K562 (cell line): ENCODE results near the gene NFAM1. TPM values are rescaled to one million over a fixed set of nuclear protein-coding genes. Genes with fewer than 3 reads are reported as not detected.

ENCODE experiments used
- ATAC-seq: fragments of 200-7000 bp; cut with Tn5 transposase; 3 replicates; pipeline ENCODE4 v1.9.1; 2020; ENCODE audit warnings: moderate library complexity
- BruUV-seq: library from RNA; stranded (reverse); fragments of 400-500 nt; replicated peaks from 2 replicates; lab custom pipeline; 2021; lab: Mats Ljungman, UMichigan
- CTCF ChIA-PET: fragments of 300-600 bp; formaldehyde crosslinking; extraction: SDS; loops from one replicate; lab custom pipeline; 2021; ENCODE audit warnings: low intra/inter-chr PET ratio; lab: Yijun Ruan, JAX
- POLR2A ChIA-PET: fragments of 300-600, 350-650 bp; sonication (Branson Sonifier 250); formaldehyde crosslinking; extraction: SDS; loops from one replicate; lab custom pipeline; 2021; ENCODE audit warnings: antibody characterized with exemption, inconsistent platforms; lab: Yijun Ruan, JAX
- DNase-seq, 4 experiments: peaks; one replicate each; pipeline versions ENCODE4 v3.0.0 to v3.0.0-alpha.2; 2011 to 2018; ENCODE audit warnings: low spot score in 3 of 4, mixed read lengths in 3 of 4; ENCODE audit errors: extremely low read depth in 1 of 4
- FAIRE-seq: peaks from 2 replicates; lab custom pipeline; 2011; peaks lifted over from hg19 to GRCh38; lab: Jason Lieb, UNC
- H2AFZ ChIP-seq: 2 replicates; pipeline ENCODE4 v1.6.0; 2011; ENCODE audit warnings: low read depth, low read length, control low read depth, inconsistent platforms
- H3K27ac ChIP-seq: fragments of 200-600 bp; 3 replicates; pipeline ENCODE4 v1.8.0; 2011; ENCODE audit warnings: low read depth, mild to moderate bottlenecking, control low read depth, inconsistent platforms, low read length, moderate library complexity, mixed read lengths; ENCODE audit errors: extremely low read depth
- H3K27me3 ChIP-seq, 2 experiments: fragments of 300-600 bp in 1 of 2; 2 replicates in 1 of 2; 3 replicates in 1 of 2; pipeline versions ENCODE4 v1.6.0 to v1.8.0; 2011; ENCODE audit warnings: inconsistent platforms in 2 of 2, low read length in 2 of 2, mild to moderate bottlenecking in 1 of 2, mixed read lengths in 1 of 2, moderate library complexity in 1 of 2; ENCODE audit not compliant: control insufficient read depth in 2 of 2, insufficient read depth in 2 of 2
- H3K36me3 ChIP-seq: fragments of 300-600 bp; 3 replicates; pipeline ENCODE4 v1.8.0; 2011; ENCODE audit warnings: mild to moderate bottlenecking, low read length, inconsistent platforms; ENCODE audit not compliant: control insufficient read depth, insufficient read depth
- H3K4me1 ChIP-seq, 2 experiments: fragments of 200-600 bp in 1 of 2; replicated peaks in 1 of 2; 2 replicates in 1 of 2; 3 replicates in 1 of 2; pipeline versions ENCODE4 v1.5.1 to v1.8.0; 2011; ENCODE audit warnings: inconsistent platforms in 2 of 2, low read length in 2 of 2, mild to moderate bottlenecking in 1 of 2, mixed read lengths in 1 of 2, moderate library complexity in 1 of 2; ENCODE audit not compliant: control insufficient read depth in 2 of 2, insufficient read depth in 2 of 2
- H3K4me2 ChIP-seq: 2 replicates; pipeline ENCODE4 v1.6.1; 2011; ENCODE audit warnings: low read length, control low read depth, inconsistent platforms, mixed read lengths; ENCODE audit not compliant: insufficient read depth
- H3K4me3 ChIP-seq: fragments of 200-600 bp; sonication (generic), shearing (Covaris generic); 2 replicates; pipeline ENCODE4 v1.5.1; 2016; ENCODE audit warnings: control low read depth, inconsistent platforms
- H3K79me2 ChIP-seq: fragments of 200-600 bp; 3 replicates; pipeline ENCODE4 v1.8.0; 2011; ENCODE audit warnings: low read length, inconsistent platforms; ENCODE audit not compliant: control insufficient read depth, insufficient read depth
- H3K9ac ChIP-seq, 2 experiments: 2 replicates each; pipeline versions ENCODE4 v1.6.0 to v1.6.1; 2011; ENCODE audit warnings: low read depth in 2 of 2, low read length in 2 of 2, control low read depth in 1 of 2, inconsistent platforms in 1 of 2, mild to moderate bottlenecking in 1 of 2, mixed read lengths in 1 of 2; ENCODE audit not compliant: insufficient read depth in 1 of 2
- H3K9me1 ChIP-seq: one replicate; pipeline ENCODE4 v1.6.0; 2011; ENCODE audit warnings: inconsistent platforms, mild to moderate bottlenecking, low read length, moderate library complexity; ENCODE audit not compliant: control insufficient read depth, insufficient read depth
- H3K9me3 ChIP-seq: replicated peaks from 2 replicates; pipeline ENCODE4 v1.5.1; 2011; ENCODE audit warnings: low read depth, low read length, inconsistent platforms; ENCODE audit not compliant: control insufficient read depth, insufficient read depth
- H4K20me1 ChIP-seq: replicated peaks from 2 replicates; pipeline ENCODE4 v1.6.1; 2011; ENCODE audit warnings: low read length, inconsistent platforms, mixed read lengths; ENCODE audit not compliant: control insufficient read depth, insufficient read depth
- ETS2 ChIP-seq: IDR thresholded peaks from 2 replicates; pipeline ENCODE4 v1.6.1; 2016; ENCODE audit warnings: borderline replicate concordance, missing genetic modification characterization, mild to moderate bottlenecking, moderate library complexity, missing compliant biosample characterization; ENCODE audit not compliant: poor library complexity, severe bottlenecking
- ETV5 ChIP-seq: sonication (generic); formaldehyde crosslinking; IDR thresholded peaks from 2 replicates; pipeline ENCODE4 v1.4.0; 2020; ENCODE audit warnings: low read depth, mild to moderate bottlenecking, missing genetic modification reagents
- HDAC8 ChIP-seq: fragments of 450-650 bp; IDR thresholded peaks from 2 replicates; pipeline ENCODE4 v1.6.1; 2016; ENCODE audit warnings: mild to moderate bottlenecking, missing genetic modification characterization, moderate library complexity, missing compliant biosample characterization
- KLF16 ChIP-seq: IDR thresholded peaks from 2 replicates; pipeline ENCODE4 v1.6.1; 2016; ENCODE audit warnings: antibody characterized with exemption
- L3MBTL2 ChIP-seq: fragments of 450-650 bp; IDR thresholded peaks from 2 replicates; pipeline ENCODE4 v1.6.1; 2016; ENCODE audit warnings: mild to moderate bottlenecking, moderate library complexity
- NCOA4 ChIP-seq: fragments of 450-650 bp; IDR thresholded peaks from 2 replicates; pipeline ENCODE4 v1.6.1; 2018; ENCODE audit warnings: mild to moderate bottlenecking; ENCODE audit not compliant: partially characterized antibody
- NFIC ChIP-seq: fragments of 450-650 bp; IDR thresholded peaks from 2 replicates; pipeline ENCODE4 v1.6.1; 2017; ENCODE audit warnings: mild to moderate bottlenecking, inconsistent platforms
- POLR2A ChIP-seq: fragments of 450-650 bp; conservative IDR thresholded peaks from 2 replicates; pipeline ENCODE4 v1.6.1; 2016
- RBBP5 ChIP-seq: fragments of 200-600 bp; sonication (generic); IDR thresholded peaks from 2 replicates; pipeline ENCODE4 v1.6.1; 2012; ENCODE audit warnings: borderline replicate concordance, mild to moderate bottlenecking, low read length, control low read depth, inconsistent platforms; ENCODE audit not compliant: insufficient read depth, poor library complexity, severe bottlenecking
- RBM34 ChIP-seq: fragments of 200-400 bp; formaldehyde crosslinking; IDR thresholded peaks from 2 replicates; pipeline ENCODE4 v1.6.1; 2018; ENCODE audit warnings: low read length, borderline replicate concordance; ENCODE audit not compliant: insufficient read depth
- SMAD3 ChIP-seq: fragments of 450-650 bp; formaldehyde crosslinking; conservative IDR thresholded peaks from 2 replicates; pipeline ENCODE4 v1.4.0; 2020; ENCODE audit warnings: mild to moderate bottlenecking
- ZFP30 ChIP-seq: fragments of 250-450 bp; sonication (Bioruptor Pico); IDR thresholded peaks from 2 replicates; pipeline ENCODE4 v1.8.0; 2022; ENCODE audit warnings: moderate library complexity, mild to moderate bottlenecking, inconsistent platforms, borderline replicate concordance
- ZKSCAN1 ChIP-seq: fragments of 150-350 bp; IDR thresholded peaks from 2 replicates; pipeline ENCODE4 v1.6.1; 2016; ENCODE audit warnings: low read depth, low read length
- ZNF133 ChIP-seq: fragments of 250-450 bp; sonication (Bioruptor Pico); IDR thresholded peaks from 2 replicates; pipeline ENCODE4 v1.4.0; 2020; ENCODE audit warnings: mild to moderate bottlenecking
- ZNF263 ChIP-seq: sonication (generic); formaldehyde crosslinking; IDR thresholded peaks from 2 replicates; pipeline ENCODE4 v1.8.0; 2022; ENCODE audit warnings: mild to moderate bottlenecking, missing genetic modification reagents, borderline replicate concordance
- ZNF444 ChIP-seq: fragments of 250-450 bp; sonication (Bioruptor Pico); IDR thresholded peaks from 2 replicates; pipeline ENCODE4 v1.4.0; 2020; ENCODE audit warnings: mild to moderate bottlenecking, moderate library complexity
- ZNF609 ChIP-seq: sonication (generic); formaldehyde crosslinking; IDR thresholded peaks from 2 replicates; pipeline ENCODE4 v1.8.1; 2023; ENCODE audit warnings: missing genetic modification reagents, mild to moderate bottlenecking, borderline replicate concordance
- WGBS: fragments of 100-300 bp; shearing (Covaris generic); methylation state at CpG from one replicate; pipeline ENCODE4 v1.1.6; 2016; ENCODE audit warnings: low coverage, mixed read lengths; ENCODE audit not compliant: insufficient coverage; ENCODE audit errors: missing lambda C conversion rate; 5-methylcytosine and 5-hydroxymethylcytosine counted together
- in situ Hi-C: fragments of 300-500 bp; cut with MboI; formaldehyde crosslinking; loops from 4 replicates; pipeline ENCODE4 v1.15.0; 2018; ENCODE audit warnings: inconsistent platforms, mixed read lengths
- intact Hi-C: fragments of 100-400 bp; cut with micrococcal nuclease; formaldehyde crosslinking; loops from 2 replicates; pipeline ENCODE4 v1.14.2; 2022
- polyA plus RNA-seq, 8 experiments: library from polyadenylated mRNA; depleted of rRNA in 4 of 8; stranded (reverse) in 5 of 8; unstranded in 3 of 8; fragments of >200 nt; fragmentation: Nextera tagmentation in 2 of 8; fragmentation: Illumina TruSeq in 1 of 8; extraction: Ambion mirVana in 2 of 8; extraction: Trizol in 1 of 8; gene quantifications; 2 replicates each; pipeline versions ENCODE4 v1.2.1 to v1.2.3, GENCODE V29; 2011 to 2014; ENCODE audit warnings: inconsistent platforms in 1 of 8, missing spikeins in 1 of 8
- total RNA-seq, 7 experiments: library from RNA; depleted of rRNA in 6 of 7; stranded (reverse); fragments of >200 nt in 6 of 7; fragmentation: Illumina TruSeq in 2 of 7; extraction: Trizol in 2 of 7; gene quantifications; 2 replicates each; pipeline versions ENCODE4 v1.2.1 to v1.2.3, GENCODE V29; 2011 to 2021; ENCODE audit warnings: low replicate concordance in 1 of 7
- TF ChIP-seq, protein P1 (sequence below): fragments of 250-450 bp; sonication (Bioruptor Pico); IDR thresholded peaks from 2 replicates; pipeline ENCODE4 v1.8.0; 2021; ENCODE audit warnings: mild to moderate bottlenecking, moderate library complexity

Gene NFAM1
- total and polyA plus RNA-seq, 9 of the 15 experiments (the other 6 are each of a cell fraction or from before 2014, with no cell fraction given): 0.01 to 0.18 (median 0.03) TPM; not detected in 5

DNA sequence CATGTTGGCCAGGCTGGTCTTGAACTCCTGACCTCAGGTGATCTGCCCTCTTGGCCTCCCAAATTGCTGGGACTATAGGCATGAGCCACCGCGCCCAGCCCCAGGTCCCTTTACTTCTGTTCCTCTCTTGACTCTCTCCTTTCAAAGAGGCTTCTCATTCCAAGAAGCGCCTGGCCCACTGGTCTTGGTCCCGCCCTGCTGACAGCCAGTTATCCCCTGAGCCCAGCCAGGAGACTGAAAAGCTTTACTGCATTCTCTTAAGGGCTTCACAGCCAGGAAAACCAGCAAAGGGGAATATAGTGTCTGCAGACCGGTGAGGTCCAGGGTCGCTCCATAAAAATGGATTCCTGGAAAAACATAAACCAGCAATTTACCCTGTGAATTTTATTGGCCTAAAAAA, 68.3 kb downstream of the NFAM1 start:
- TF ChIP-seq ETS2 (no peak), SMAD3 (CRISPR knock-in tag) (no peak), ZKSCAN1 (no peak), ZNF444 (no peak), ZNF263 (CRISPR knock-in tag) (no peak), NFIC (no peak), POLR2A (no peak), ZFP30 (CRISPR knock-in tag) (no peak), RBM34 (no peak), RBBP5 (no peak), NCOA4 (no peak), ETV5 (CRISPR knock-in tag) (no peak), L3MBTL2 (no peak), ZNF133 (CRISPR knock-in tag) (no peak), KLF16 (no peak), HDAC8 (tag) (no peak), ZNF609 (CRISPR knock-in tag) (no peak)
- TF ChIP-seq, protein P1, sequence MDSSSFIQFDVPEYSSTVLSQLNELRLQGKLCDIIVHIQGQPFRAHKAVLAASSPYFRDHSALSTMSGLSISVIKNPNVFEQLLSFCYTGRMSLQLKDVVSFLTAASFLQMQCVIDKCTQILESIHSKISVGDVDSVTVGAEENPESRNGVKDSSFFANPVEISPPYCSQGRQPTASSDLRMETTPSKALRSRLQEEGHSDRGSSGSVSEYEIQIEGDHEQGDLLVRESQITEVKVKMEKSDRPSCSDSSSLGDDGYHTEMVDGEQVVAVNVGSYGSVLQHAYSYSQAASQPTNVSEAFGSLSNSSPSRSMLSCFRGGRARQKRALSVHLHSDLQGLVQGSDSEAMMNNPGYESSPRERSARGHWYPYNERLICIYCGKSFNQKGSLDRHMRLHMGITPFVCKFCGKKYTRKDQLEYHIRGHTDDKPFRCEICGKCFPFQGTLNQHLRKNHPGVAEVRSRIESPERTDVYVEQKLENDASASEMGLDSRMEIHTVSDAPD: no peak
- Histone ChIP-seq H2AFZ (no peak overlapping the region), H3K4me1 (peaks cover 0 to 13% of the 10 kb centered on the region in 2 experiments; a peak in 2 of 5 replicates), H3K9me3 (no peaks in the 10 kb centered on the region), H3K9ac (no peak overlapping the region), H3K9me1 (no peaks in the 10 kb centered on the region), H3K4me3 (no peak overlapping the region), H3K4me2 (no peak overlapping the region), H3K27me3 (peaks cover 25 to 78% of the 10 kb centered on the region in 2 experiments; a peak in 4 of 5 replicates), H3K36me3 (no peaks in the 10 kb centered on the region), H3K27ac (no peak overlapping the region), H4K20me1 (peaks cover 9% of the 10 kb centered on the region; the same call in 1 of the 2 replicates), H3K79me2 (no peaks in the 10 kb centered on the region)
- BruUV-seq: no TSS peak
- ChIA-PET POLR2A (interaction anchor here (1.2 kb wide), 1 partner anchor 18 kb away, joined by 5 read pairs; no protein-coding TSS in a partner anchor), CTCF (no interaction called here)
- 16% methylated on average over 5 of the region's 6 CpGs for WGBS
- ATAC-seq: no peak
- no peak for DNase-seq
- no peak for FAIRE-seq
- in situ Hi-C loops (no loop called here), intact Hi-C loops (no loop called here)
